ENCODE measurements around the gene CACNA1B.

The CACNA1B gene

DNA sequence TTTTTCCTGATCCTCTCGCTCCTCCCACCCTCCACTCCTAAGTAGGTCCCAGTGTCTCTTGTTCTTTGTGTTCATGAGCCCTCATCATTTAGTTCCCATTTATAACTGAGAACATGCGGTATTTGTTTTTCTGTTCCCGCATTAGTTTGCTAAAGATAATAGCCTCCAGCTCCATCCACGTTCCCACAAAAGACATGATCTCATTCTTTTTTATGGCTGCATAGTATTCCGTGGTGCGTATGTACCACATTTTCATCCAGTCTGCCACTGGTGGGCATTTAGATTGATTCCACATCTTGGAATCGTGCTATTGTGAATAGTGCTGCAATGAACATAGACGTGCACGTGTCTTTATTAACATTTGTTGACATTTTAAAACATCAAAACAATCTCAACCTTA is 34.2 kb upstream of the CACNA1B start:
- Mint-ChIP-seq H3K27ac (no peak overlapping the region), H3K9me3 (peaks cover 10% of the 10 kb centered on the region), H3K27me3 (no peaks in the 10 kb centered on the region), H3K36me3 (peaks cover 12% of the 10 kb centered on the region), H3K4me3 (no peak overlapping the region), H3K4me1 (no peaks in the 10 kb centered on the region)
- no peak for ATAC-seq

DNA sequence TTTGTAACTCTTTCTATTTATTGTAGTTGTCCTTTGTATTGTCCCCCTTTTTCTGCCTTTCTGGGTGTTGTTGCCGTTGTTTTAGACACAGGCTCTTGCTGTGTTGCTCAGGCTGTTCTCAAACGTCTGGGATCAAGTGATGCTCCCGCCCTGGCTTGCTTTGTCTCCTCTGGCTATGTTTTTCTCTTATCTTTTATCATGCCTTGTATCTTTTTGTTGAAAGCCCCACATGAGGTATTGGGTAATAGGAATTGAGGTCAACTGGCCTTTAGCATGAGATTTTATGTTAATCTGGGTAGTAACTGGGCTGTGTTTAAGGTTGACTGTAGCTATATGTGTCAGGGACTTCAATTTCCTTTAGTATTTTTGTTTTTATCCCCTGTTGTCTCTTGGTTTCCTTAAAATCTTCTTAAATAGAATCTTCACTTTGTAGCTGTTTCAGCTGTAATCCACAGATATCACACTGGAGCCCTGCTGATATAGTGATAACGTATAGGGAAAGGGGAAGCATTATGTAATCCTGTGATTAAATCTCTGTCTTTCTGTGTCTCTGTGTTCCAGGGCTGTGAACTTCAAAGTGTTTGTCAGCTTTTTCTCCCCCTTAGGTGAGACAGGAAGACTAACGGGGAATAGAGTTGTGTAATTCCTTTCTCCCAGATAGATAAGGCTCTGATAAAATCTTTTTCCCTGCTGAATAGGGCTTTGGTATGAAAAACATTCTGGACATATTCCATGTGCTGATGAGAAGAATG is 25.9 kb upstream of the CACNA1B start:
- H3K4me3 Mint-ChIP-seq: no peak overlapping the region
- no peak for ATAC-seq
- H3K9me3 Mint-ChIP-seq: peaks cover 20% of the 10 kb centered on the region
- H3K27me3 Mint-ChIP-seq: no peaks in the 10 kb centered on the region
- H3K4me1 Mint-ChIP-seq: no peaks in the 10 kb centered on the region
- peaks cover 25% of the 10 kb centered on the region for H3K36me3 Mint-ChIP-seq
- no peak overlapping the region for H3K27ac Mint-ChIP-seq

DNA sequence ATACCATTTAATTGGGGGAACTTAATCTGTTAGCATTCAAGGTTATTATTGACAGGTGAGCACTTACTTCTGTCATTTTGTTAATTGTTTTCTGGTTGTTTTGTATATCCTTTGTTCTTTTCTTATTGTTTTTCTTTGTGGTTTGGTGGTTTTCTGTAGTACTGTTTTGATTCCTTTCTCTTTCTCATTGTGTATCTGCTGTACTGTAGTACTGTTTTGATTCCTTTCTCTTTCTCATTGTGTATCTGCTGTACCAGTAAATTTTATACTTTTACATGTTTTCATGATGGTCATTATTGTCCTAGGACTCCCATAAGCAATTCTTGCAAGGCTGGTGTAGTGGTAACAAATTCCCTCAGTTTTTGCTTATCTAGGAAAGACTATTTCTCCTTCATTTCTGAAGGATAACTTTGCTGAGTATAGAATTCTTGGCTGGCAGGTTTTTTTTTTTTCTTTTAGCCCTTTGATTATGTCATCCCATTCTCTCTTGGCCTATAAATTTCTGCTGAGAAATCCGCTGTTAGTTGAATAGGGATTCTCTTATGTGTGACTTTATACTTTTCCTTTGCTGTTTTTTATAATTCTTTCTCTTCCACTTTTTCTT is 24.1 kb upstream of the CACNA1B start:
- Mint-ChIP-seq H3K4me3 (no peak overlapping the region), H3K27ac (no peak overlapping the region), H3K27me3 (no peaks in the 10 kb centered on the region), H3K4me1 (no peaks in the 10 kb centered on the region), H3K36me3 (peaks cover 25% of the 10 kb centered on the region), H3K9me3 (peaks cover 20% of the 10 kb centered on the region)
- ATAC-seq: no peak

- H3K27ac Mint-ChIP-seq: no peak overlapping the region
- peaks cover 28% of the 10 kb centered on the region for H3K27me3 Mint-ChIP-seq
- peaks cover 25% of the 10 kb centered on the region for H3K9me3 Mint-ChIP-seq
- no peak overlapping the region for H3K4me3 Mint-ChIP-seq
- ATAC-seq: no peak
- H3K36me3 Mint-ChIP-seq: peaks cover 33% of the 10 kb centered on the region
- no peaks in the 10 kb centered on the region for H3K4me1 Mint-ChIP-seq
These were observed 17.2 kb upstream of the CACNA1B start for GRCh38 chr9:137860361-137860760.

DNA sequence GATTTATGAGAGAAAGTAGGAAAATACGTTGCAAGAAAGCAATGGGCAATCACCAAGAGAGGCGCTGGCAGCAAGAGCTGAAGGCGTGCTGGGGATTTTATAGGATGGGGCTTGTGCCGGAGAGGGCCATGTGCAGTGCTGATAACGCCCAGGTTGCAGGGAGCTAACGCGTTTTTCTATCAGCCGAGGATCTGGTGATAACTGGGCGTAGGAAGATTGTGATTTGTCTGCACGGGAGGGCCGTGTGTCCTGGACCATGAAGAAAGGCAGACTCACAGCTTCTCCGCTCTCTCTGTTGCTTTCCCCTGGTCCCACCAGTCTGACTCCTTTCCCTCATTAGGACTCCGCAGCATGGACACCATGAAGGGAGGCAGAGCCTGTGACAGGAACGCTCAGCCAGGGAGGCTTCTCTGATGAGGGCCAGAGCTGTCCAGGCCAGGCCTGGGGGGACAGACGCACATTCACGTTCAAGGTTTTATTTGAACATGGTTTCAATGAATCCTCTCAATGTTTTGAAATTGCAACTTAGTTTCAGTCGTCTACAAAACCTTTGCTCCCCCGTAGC is 11.9 kb upstream of the CACNA1B start:
- Mint-ChIP-seq H3K27ac (no peak overlapping the region), H3K4me1 (peaks cover 20% of the 10 kb centered on the region), H3K9me3 (peaks cover 13% of the 10 kb centered on the region), H3K27me3 (peaks cover 65% of the 10 kb centered on the region), H3K4me3 (no peak overlapping the region), H3K36me3 (peaks cover 15% of the 10 kb centered on the region)
- no peak for ATAC-seq

- Mint-ChIP-seq H3K27me3 (peaks cover 59% of the 10 kb centered on the region), H3K36me3 (peaks cover 7% of the 10 kb centered on the region), H3K27ac (peak overlapping the region; percentile 33), H3K4me1 (peaks cover 20% of the 10 kb centered on the region), H3K4me3 (peak overlapping the region; percentile 29), H3K9me3 (peaks cover 8% of the 10 kb centered on the region)
- ATAC-seq: peak; percentile 69
These were observed 11.1 kb upstream of the CACNA1B start for GRCh38 chr9:137866226-137867141.

DNA sequence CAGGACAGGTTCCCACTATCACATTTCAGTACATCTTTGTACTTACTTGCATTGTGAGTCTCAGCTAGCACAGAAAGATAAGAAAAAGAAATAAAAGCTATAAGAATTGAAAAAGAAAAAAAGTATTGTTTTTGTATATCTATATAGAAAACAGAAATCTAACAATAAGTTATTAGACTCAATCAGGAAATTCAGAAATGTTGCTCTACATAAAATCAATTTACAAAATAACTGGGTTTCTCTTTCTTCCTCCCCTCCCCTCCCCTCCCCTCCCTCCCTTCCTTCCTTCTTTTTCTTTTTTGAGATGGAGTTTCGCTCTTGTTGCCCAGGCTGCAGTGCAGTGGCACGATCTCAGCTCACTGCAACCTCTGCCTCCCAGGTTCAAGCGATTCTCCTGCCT is 7.2 kb upstream of the CACNA1B start:
- H3K36me3 Mint-ChIP-seq: no peaks in the 10 kb centered on the region
- H3K9me3 Mint-ChIP-seq: peaks cover 5% of the 10 kb centered on the region
- H3K27me3 Mint-ChIP-seq: peaks cover 49% of the 10 kb centered on the region
- no peak overlapping the region for H3K4me3 Mint-ChIP-seq
- no peak overlapping the region for H3K27ac Mint-ChIP-seq
- H3K4me1 Mint-ChIP-seq: peaks cover 20% of the 10 kb centered on the region
- ATAC-seq: no peak

- peaks cover 44% of the 10 kb centered on the region for H3K27me3 Mint-ChIP-seq
- H3K4me3 Mint-ChIP-seq: no peak overlapping the region
These were observed 5.3 kb upstream of the CACNA1B start for GRCh38 chr9:137872296-137872695.

DNA sequence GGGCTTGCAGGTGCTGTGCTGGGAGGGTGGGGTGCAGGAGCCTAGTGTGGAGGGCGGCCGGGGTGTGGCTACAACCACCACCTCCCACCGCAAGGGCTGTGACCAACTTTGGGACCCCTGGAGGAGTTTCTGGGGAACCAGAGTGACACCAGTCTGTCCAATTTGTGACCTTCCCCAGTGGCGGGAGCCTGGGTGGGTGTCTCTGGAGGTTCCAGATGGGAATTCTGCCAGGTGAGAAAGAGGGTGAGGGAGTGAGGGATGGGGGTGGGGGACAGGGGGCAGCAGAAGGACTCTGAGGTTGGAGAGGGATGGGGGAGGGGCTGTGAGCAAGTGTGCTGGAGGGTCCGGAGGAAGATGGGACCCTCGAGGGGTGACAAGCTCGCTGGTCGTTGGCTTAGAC is 4.2 kb upstream of the CACNA1B start:
- H3K27me3 Mint-ChIP-seq: peaks cover 33% of the 10 kb centered on the region
- no peak for ATAC-seq
- no peak overlapping the region for H3K27ac Mint-ChIP-seq
- no peak overlapping the region for H3K4me3 Mint-ChIP-seq
- H3K36me3 Mint-ChIP-seq: no peaks in the 10 kb centered on the region
- H3K4me1 Mint-ChIP-seq: no peaks in the 10 kb centered on the region
- H3K9me3 Mint-ChIP-seq: peaks cover 5% of the 10 kb centered on the region

More at GRCh38 chr9:137872296-137872695, 5.3 kb upstream of the CACNA1B start:
- H3K9me3 Mint-ChIP-seq: peaks cover 5% of the 10 kb centered on the region
- no peaks in the 10 kb centered on the region for H3K36me3 Mint-ChIP-seq
- peaks cover 6% of the 10 kb centered on the region for H3K4me1 Mint-ChIP-seq
- H3K27ac Mint-ChIP-seq: no peak overlapping the region
- no peak for ATAC-seq

DNA sequence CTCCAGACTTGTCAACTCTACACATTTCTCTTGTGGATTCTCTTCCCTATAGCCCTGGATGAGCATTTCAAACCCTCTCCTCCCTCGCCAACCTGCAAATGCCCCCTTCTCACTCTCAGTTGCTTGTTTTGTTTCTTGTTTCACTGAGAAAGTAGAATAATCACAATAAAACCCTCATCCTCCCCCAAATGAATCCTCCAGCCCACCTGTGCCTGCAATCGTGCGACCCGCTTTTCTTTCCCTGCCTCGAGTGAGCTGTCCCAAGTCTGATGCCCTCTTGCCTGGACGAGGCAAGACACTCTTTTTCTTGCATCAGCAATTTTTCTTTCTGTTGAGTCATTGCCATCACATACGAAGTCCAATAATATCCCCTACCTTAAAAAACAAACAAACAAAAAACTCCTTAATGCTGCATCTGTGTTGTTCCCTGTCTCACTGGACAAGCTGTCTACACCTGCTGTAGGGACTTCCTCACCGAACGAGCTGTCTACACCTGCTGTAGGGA is 3.7 kb upstream of the CACNA1B start:
- H3K27me3 Mint-ChIP-seq: peaks cover 28% of the 10 kb centered on the region
- H3K4me1 Mint-ChIP-seq: no peaks in the 10 kb centered on the region
- no peak for ATAC-seq
- no peak overlapping the region for H3K4me3 Mint-ChIP-seq
- no peaks in the 10 kb centered on the region for H3K36me3 Mint-ChIP-seq
- H3K27ac Mint-ChIP-seq: no peak overlapping the region
- H3K9me3 Mint-ChIP-seq: peaks cover 5% of the 10 kb centered on the region

GRCh38 chr9:137875354-137875753 is 2.2 kb upstream of the CACNA1B start:
- H3K4me3 Mint-ChIP-seq: no peak overlapping the region
- ATAC-seq: no peak
- no peaks in the 10 kb centered on the region for H3K36me3 Mint-ChIP-seq
- no peaks in the 10 kb centered on the region for H3K4me1 Mint-ChIP-seq
- H3K9me3 Mint-ChIP-seq: peaks cover 5% of the 10 kb centered on the region
- peaks cover 41% of the 10 kb centered on the region for H3K27me3 Mint-ChIP-seq
- H3K27ac Mint-ChIP-seq: no peak overlapping the region

- Mint-ChIP-seq H3K9me3 (peaks cover 5% of the 10 kb centered on the region), H3K36me3 (no peaks in the 10 kb centered on the region), H3K4me3 (no peak overlapping the region), H3K4me1 (no peaks in the 10 kb centered on the region), H3K27me3 (peaks cover 46% of the 10 kb centered on the region), H3K27ac (no peak overlapping the region)
- no peak for ATAC-seq
These were observed 1.7 kb upstream of the CACNA1B start for GRCh38 chr9:137875846-137876245.

DNA sequence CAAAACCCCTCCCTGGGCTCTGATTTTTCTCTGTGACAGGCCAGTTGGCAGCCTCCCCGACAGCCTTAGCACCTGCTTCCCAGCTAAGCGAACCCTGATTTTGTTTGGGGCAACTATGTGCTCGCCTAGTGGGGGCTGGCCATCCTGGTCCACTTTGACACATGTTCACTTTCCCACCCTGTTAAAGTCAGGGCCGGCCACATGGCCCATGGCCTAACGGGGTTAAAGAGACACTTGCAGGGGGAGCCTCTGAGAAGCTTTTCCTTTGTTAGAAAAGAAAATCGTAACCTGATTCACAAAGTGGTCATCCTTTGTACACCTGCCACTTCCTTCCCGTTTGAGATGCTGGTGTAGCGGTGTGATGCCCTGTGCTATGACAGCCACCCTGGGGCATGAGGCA is 1.3 kb upstream of the CACNA1B start:
- H3K27me3 Mint-ChIP-seq: peaks cover 50% of the 10 kb centered on the region
- H3K4me3 Mint-ChIP-seq: peak overlapping the region; percentile 45
- no peaks in the 10 kb centered on the region for H3K36me3 Mint-ChIP-seq
- no peaks in the 10 kb centered on the region for H3K4me1 Mint-ChIP-seq
- ATAC-seq: no peak
- peaks cover 5% of the 10 kb centered on the region for H3K9me3 Mint-ChIP-seq
- no peak overlapping the region for H3K27ac Mint-ChIP-seq

GRCh38 chr9:137876781-137877386 is 698 bp upstream of the CACNA1B start:
- no peak for ATAC-seq
- Mint-ChIP-seq H3K27ac (no peak overlapping the region), H3K4me3 (no peak overlapping the region), H3K9me3 (peaks cover 5% of the 10 kb centered on the region), H3K27me3 (peaks cover 51% of the 10 kb centered on the region), H3K4me1 (no peaks in the 10 kb centered on the region), H3K36me3 (no peaks in the 10 kb centered on the region)

Measured in stimulated activated memory B cell treated with anti-CD40 and anti-IgM and Interleukin-4, amounts not matched to agents 10 μg/mL and 1 μg/mL and 100 μg/mL, for 72 hours (primary cell).